Measurements from ENCODE around the gene GLTPD2.

- no peak for TF ChIP-seq CTCF (conservative IDR thresholded peaks at IDR 0.05; ENCODE audit: low read length)
- no peak for TF ChIP-seq EZH2phosphoT487 (IDR thresholded peaks at IDR 0.05; ENCODE audit: borderline replicate concordance)
These were observed 2.2 kb upstream of the GLTPD2 start for GRCh38 chr17:4786516-4786915.
